HepG2 (cell line): ENCODE results near the gene MDH2. TPM values are rescaled to one million over a fixed set of nuclear protein-coding genes. Genes with fewer than 3 reads are reported as not detected.

ENCODE experiments used
- FOXK1 ChIP-seq: sonication (generic); formaldehyde crosslinking; IDR thresholded peaks from 2 replicates; pipeline ENCODE4 v1.4.0; 2020; ENCODE audit warnings: low read depth, missing genetic modification reagents, borderline replicate concordance
- FOXP1 ChIP-seq, 2 experiments: fragments of 450-650 bp in 1 of 2; IDR thresholded peaks; 2 replicates each; pipeline ENCODE4 v1.6.1; 2017 to 2018; ENCODE audit warnings: antibody characterized with exemption in 1 of 2
- GATAD1 ChIP-seq: IDR thresholded peaks from 2 replicates; pipeline ENCODE4 v1.6.1; 2016; ENCODE audit warnings: missing genetic modification reagents, missing compliant biosample characterization
- MEIS2 ChIP-seq: sonication (generic); formaldehyde crosslinking; IDR thresholded peaks from 2 replicates; pipeline ENCODE4 v1.9.0; 2021; ENCODE audit warnings: mild to moderate bottlenecking, missing genetic modification reagents
- MIXL1 ChIP-seq: IDR thresholded peaks from 2 replicates; pipeline ENCODE4 v1.6.1; 2016
- PAXIP1 ChIP-seq: sonication (generic); formaldehyde crosslinking; conservative IDR thresholded peaks from 2 replicates; pipeline ENCODE4 v1.4.0; 2020; ENCODE audit warnings: mild to moderate bottlenecking, missing genetic modification reagents, moderate library complexity
- PPARG ChIP-seq: conservative IDR thresholded peaks from 2 replicates; pipeline ENCODE4 v1.6.1; 2016; ENCODE audit warnings: missing biosample characterization, missing genetic modification reagents
- TBX3 ChIP-seq: fragments of 450-650 bp; IDR thresholded peaks from 2 replicates; pipeline ENCODE4 v1.6.1; 2017; ENCODE audit warnings: antibody characterized with exemption, mild to moderate bottlenecking, inconsistent platforms, borderline replicate concordance
- TCF7 ChIP-seq: sonication (generic); IDR thresholded peaks from 2 replicates; pipeline ENCODE4 v1.6.1; 2016; ENCODE audit warnings: antibody characterized with exemption, low read depth
- ZBTB10 ChIP-seq: sonication (generic); formaldehyde crosslinking; IDR thresholded peaks from 2 replicates; pipeline ENCODE4 v1.4.0; 2020; ENCODE audit warnings: missing genetic modification reagents, borderline replicate concordance
- ZFP36L2 ChIP-seq: sonication (generic); formaldehyde crosslinking; IDR thresholded peaks from 2 replicates; pipeline ENCODE4 v1.4.0; 2020; ENCODE audit warnings: missing genetic modification reagents
- ZNF318 ChIP-seq: sonication (generic); formaldehyde crosslinking; IDR thresholded peaks from 2 replicates; pipeline ENCODE4 v1.4.0; 2020; ENCODE audit warnings: mild to moderate bottlenecking, missing genetic modification reagents
- ZNF619 ChIP-seq: sonication (generic); formaldehyde crosslinking; IDR thresholded peaks from 2 replicates; pipeline ENCODE4 v1.4.0; 2020; ENCODE audit warnings: mild to moderate bottlenecking, missing genetic modification reagents
- ZNF766 ChIP-seq: sonication (generic); formaldehyde crosslinking; IDR thresholded peaks from 2 replicates; pipeline ENCODE4 v1.5.0; 2020; ENCODE audit warnings: missing genetic modification reagents, borderline replicate concordance
- ZSCAN20 ChIP-seq: sonication (generic); formaldehyde crosslinking; IDR thresholded peaks from 2 replicates; pipeline ENCODE4 v1.4.0; 2020; ENCODE audit warnings: missing genetic modification reagents, mild to moderate bottlenecking, borderline replicate concordance
- polyA plus RNA-seq, 8 experiments: library from polyadenylated mRNA; depleted of rRNA in 3 of 8; stranded (reverse) in 7 of 8; unstranded in 1 of 8; fragments of >200 nt; fragmentation: Illumina TruSeq in 4 of 8; extraction: Trizol in 4 of 8; gene quantifications; 2 replicates each; pipeline versions ENCODE4 v1.2.1 to v1.2.3, GENCODE V29; 2011 to 2016; ENCODE audit warnings: low read depth in 4 of 8, missing spikeins in 1 of 8, mixed read lengths in 1 of 8; ENCODE audit not compliant: insufficient read depth in 1 of 8
- total RNA-seq, 5 experiments: library from RNA; depleted of rRNA; stranded (reverse); fragments of >200 nt; fragmentation: Illumina TruSeq; extraction: Trizol; gene quantifications; 2 replicates each; pipeline ENCODE4 v1.2.3, GENCODE V29; 2016; ENCODE audit warnings: low read depth in 1 of 5

Gene MDH2
- total and polyA plus RNA-seq, 2 of the 13 experiments (the other 11 are each of a cell fraction or from before 2014, with no cell fraction given): 81.4 to 90.3 TPM

- no peak for TF ChIP-seq TCF7
- TF ChIP-seq ZNF318 (CRISPR knock-in tag): no peak
- peak; percentile 45; the same call in 1 of the 2 replicates for TF ChIP-seq FOXK1 (CRISPR knock-in tag)
- no peak for TF ChIP-seq ZNF619 (CRISPR knock-in tag)
- TF ChIP-seq PPARG: no peak
- peak; percentile 62 for TF ChIP-seq PAXIP1 (CRISPR knock-in tag)
- no peak; the same call in 1 of the 2 replicates for TF ChIP-seq ZSCAN20 (CRISPR knock-in tag)
- no peak for TF ChIP-seq ZFP36L2 (CRISPR knock-in tag)
- TF ChIP-seq TBX3: no peak
- TF ChIP-seq MEIS2 (CRISPR knock-in tag): no peak
- no peak for TF ChIP-seq FOXP1 (IDR thresholded peaks at IDR 0.05)
- TF ChIP-seq FOXP1 (CRISPR knock-in tag; IDR thresholded peaks at IDR 0.05): peak; percentile 25; the same call in 1 of the 2 replicates
- 0 out of 2 replicates have a peak, but pooled peaks have one; percentile 8 for TF ChIP-seq MIXL1
- TF ChIP-seq ZNF766 (CRISPR knock-in tag): no peak
- TF ChIP-seq ZBTB10 (CRISPR knock-in tag): peak; percentile 87; the same call in 1 of the 2 replicates
- peak; percentile 38; the same call in 1 of the 2 replicates for TF ChIP-seq GATAD1
These were observed 60.8 kb downstream of the MDH2 start (continued) for GRCh38 chr7:76108540-76109233.
